IMR-90 (cell line): ENCODE data around the gene ADM2. TPM values are rescaled to one million over a fixed set of nuclear protein-coding genes. Genes with fewer than 3 reads are reported as not detected.

ENCODE experiments used
- ATAC-seq: fragments of 200-7000 bp; cut with Tn5 transposase; 2 replicates; pipeline ENCODE4 v1.9.1; 2020; ENCODE audit warnings: low read depth, mild to moderate bottlenecking, moderate library complexity
- BruUV-seq: library from RNA; stranded (reverse); fragments of 400-500 nt; replicated peaks from 2 replicates; lab custom pipeline; 2021; lab: Mats Ljungman, UMichigan
- CTCF ChIA-PET: fragments of 300-600 bp; formaldehyde crosslinking; extraction: SDS; loops from one replicate; lab custom pipeline; 2021; ENCODE audit warnings: antibody characterized with exemption; lab: Yijun Ruan, JAX
- POLR2A ChIA-PET: fragments of 300-600 bp; sonication (Branson Sonifier 250); formaldehyde crosslinking; loops from one replicate; lab custom pipeline; 2022; ENCODE audit warnings: antibody characterized with exemption; ENCODE audit not compliant: unreplicated experiment; lab: Charles Lee
- DNase-seq: peaks from one replicate; pipeline ENCODE4 v3.0.0; 2013
- H2AFZ ChIP-seq: replicated peaks from 2 replicates; pipeline ENCODE3; 2013; ENCODE audit warnings: low read length, mild to moderate bottlenecking; ENCODE audit not compliant: poor library complexity
- H2AK5ac ChIP-seq: 2 replicates; pipeline ENCODE4 v1.6.1; 2013; ENCODE audit warnings: low read depth, low read length, inconsistent platforms
- H2AK9ac ChIP-seq: replicated peaks from 2 replicates; pipeline ENCODE3; 2013; ENCODE audit warnings: mild to moderate bottlenecking, low read depth, low read length, moderate library complexity; ENCODE audit not compliant: poor library complexity
- H2BK120ac ChIP-seq: 2 replicates; pipeline ENCODE4 v1.6.1; 2013; ENCODE audit warnings: low read depth, low read length, inconsistent platforms
- H2BK15ac ChIP-seq: 3 replicates; pipeline ENCODE4 v1.6.1; 2013; ENCODE audit warnings: low read depth, low read length, inconsistent platforms
- H2BK20ac ChIP-seq: 2 replicates; pipeline ENCODE4 v1.6.1; 2013; ENCODE audit warnings: low read depth, mild to moderate bottlenecking, inconsistent platforms, low read length, moderate library complexity
- H2BK5ac ChIP-seq: 2 replicates; pipeline ENCODE4 v1.6.1; 2013; ENCODE audit warnings: mild to moderate bottlenecking, low read depth, low read length, inconsistent platforms; ENCODE audit not compliant: poor library complexity, severe bottlenecking
- H3K14ac ChIP-seq: replicated peaks from 2 replicates; pipeline ENCODE4 v1.6.1; 2013; ENCODE audit warnings: low read depth, low read length, inconsistent platforms
- H3K18ac ChIP-seq: 2 replicates; pipeline ENCODE4 v1.6.1; 2013; ENCODE audit warnings: low read depth, low read length, control low read depth
- H3K23ac ChIP-seq: 2 replicates; pipeline ENCODE4 v1.6.1; 2013; ENCODE audit warnings: low read depth, low read length, inconsistent platforms
- H3K27ac ChIP-seq: 2 replicates; pipeline ENCODE4 v1.5.1; 2013; ENCODE audit warnings: mild to moderate bottlenecking, control low read depth, low read length; ENCODE audit not compliant: insufficient read depth
- H3K27me3 ChIP-seq: 2 replicates; pipeline ENCODE4 v1.6.1; 2013; ENCODE audit warnings: low read length; ENCODE audit not compliant: control insufficient read depth, insufficient read depth
- H3K36me3 ChIP-seq: 2 replicates; pipeline ENCODE4 v1.6.1; 2013; ENCODE audit warnings: low read length, mixed read lengths; ENCODE audit not compliant: control insufficient read depth, insufficient read depth
- H3K4ac ChIP-seq: 2 replicates; pipeline ENCODE4 v1.6.1; 2013; ENCODE audit warnings: low read depth, low read length, inconsistent platforms
- H3K4me1 ChIP-seq: 2 replicates; pipeline ENCODE4 v1.6.1; 2013; ENCODE audit warnings: low read length, mixed read lengths; ENCODE audit not compliant: control insufficient read depth, insufficient read depth
- H3K4me2 ChIP-seq: 2 replicates; pipeline ENCODE4 v1.6.1; 2013; ENCODE audit warnings: low read depth, mild to moderate bottlenecking, control low read depth, low read length, moderate library complexity
- H3K4me3 ChIP-seq: 2 replicates; pipeline ENCODE4 v1.5.1; 2013; ENCODE audit warnings: low read depth, mild to moderate bottlenecking, control low read depth, low read length, moderate library complexity; ENCODE audit not compliant: insufficient read depth
- H3K56ac ChIP-seq: 2 replicates; pipeline ENCODE4 v1.6.1; 2013; ENCODE audit warnings: low read length, inconsistent platforms; ENCODE audit not compliant: insufficient read depth; ENCODE audit errors: extremely low read depth
- H3K79me1 ChIP-seq, 2 experiments: 2 replicates each; pipeline ENCODE4 v1.6.1; 2013; ENCODE audit warnings: low read length in 2 of 2, inconsistent platforms in 1 of 2, low read depth in 1 of 2
- H3K9ac ChIP-seq: 2 replicates; pipeline ENCODE4 v1.6.1; 2013; ENCODE audit warnings: low read depth, low read length, control low read depth
- H3K9me1 ChIP-seq: 2 replicates; pipeline ENCODE4 v1.6.1; 2013; ENCODE audit warnings: low read length, inconsistent platforms; ENCODE audit not compliant: insufficient read depth
- H3K9me3 ChIP-seq: 2 replicates; pipeline ENCODE4 v1.6.1; 2013; ENCODE audit warnings: low read length; ENCODE audit not compliant: control insufficient read depth, insufficient read depth
- H4K20me1 ChIP-seq: 2 replicates; pipeline ENCODE4 v1.6.1; 2013; ENCODE audit warnings: low read length, inconsistent platforms; ENCODE audit not compliant: insufficient read depth
- H4K5ac ChIP-seq: 2 replicates; pipeline ENCODE4 v1.6.1; 2013; ENCODE audit warnings: mild to moderate bottlenecking, low read depth, low read length, control low read depth
- H4K8ac ChIP-seq, 2 experiments: 2 replicates each; pipeline ENCODE4 v1.6.1; 2013; ENCODE audit warnings: low read depth in 2 of 2, low read length in 2 of 2, control low read depth in 1 of 2, inconsistent platforms in 1 of 2
- H4K91ac ChIP-seq: 2 replicates; pipeline ENCODE4 v1.6.1; 2013; ENCODE audit warnings: low read depth, low read length, inconsistent platforms; ENCODE audit not compliant: insufficient read depth
- NFE2L2 ChIP-seq: fragments of 150-350 bp; IDR thresholded peaks from 2 replicates; pipeline ENCODE4 v1.6.1; 2016; ENCODE audit warnings: low read depth, mild to moderate bottlenecking, low read length
- POLR2A ChIP-seq: IDR thresholded peaks from 2 replicates; pipeline ENCODE4 v1.6.1; 2012; ENCODE audit warnings: mild to moderate bottlenecking, low read depth, low read length
- RCOR1 ChIP-seq: IDR thresholded peaks from 2 replicates; pipeline ENCODE4 v1.6.1; 2012; ENCODE audit warnings: mild to moderate bottlenecking, low read length, improper control_type of control experiment; ENCODE audit not compliant: insufficient replicate concordance
- WGBS, 2 experiments: methylation state at CpG; one replicate each; pipeline versions ENCODE4 v1.1.5 to v1.1.7; 2013; ENCODE audit warnings: missing lambda C conversion rate in 2 of 2; ENCODE audit not compliant: insufficient read length in 1 of 2; ENCODE audit errors: extremely low coverage in 2 of 2; 5-methylcytosine and 5-hydroxymethylcytosine counted together
- dilution Hi-C: fragments of 300-500 bp; cut with HindIII; formaldehyde crosslinking; loops from one replicate; pipeline ENCODE4 v1.14.3; 2018; ENCODE audit warnings: low sequenced_read_pairs; ENCODE audit not compliant: unreplicated experiment
- in situ Hi-C: fragments of 300-500 bp; cut with MboI; formaldehyde crosslinking; loops from 3 replicates; pipeline ENCODE4 v1.14.3; 2019; ENCODE audit warnings: low sequenced_read_pairs, inconsistent platforms, mixed read lengths
- intact Hi-C: fragments of 100-400 bp; cut with micrococcal nuclease; formaldehyde crosslinking; loops from 2 replicates; pipeline ENCODE4 v1.10.0; 2022
- polyA plus RNA-seq, 3 experiments: library from polyadenylated mRNA; depleted of rRNA; stranded (reverse); fragments of >200 nt; gene quantifications; 2 replicates each; pipeline ENCODE4 v1.2.3, GENCODE V29; 2012; ENCODE audit warnings: low replicate concordance in 1 of 3
- total RNA-seq: library from RNA; depleted of rRNA; stranded (reverse); fragments of >200 nt; gene quantifications from 2 replicates; pipeline ENCODE4 v1.2.3, GENCODE V29; 2012

Gene ADM2
- total and polyA plus RNA-seq, 2 of the 4 experiments (the other 2 are of a cell fraction), result 0.18 to 2.3 TPM

DNA sequence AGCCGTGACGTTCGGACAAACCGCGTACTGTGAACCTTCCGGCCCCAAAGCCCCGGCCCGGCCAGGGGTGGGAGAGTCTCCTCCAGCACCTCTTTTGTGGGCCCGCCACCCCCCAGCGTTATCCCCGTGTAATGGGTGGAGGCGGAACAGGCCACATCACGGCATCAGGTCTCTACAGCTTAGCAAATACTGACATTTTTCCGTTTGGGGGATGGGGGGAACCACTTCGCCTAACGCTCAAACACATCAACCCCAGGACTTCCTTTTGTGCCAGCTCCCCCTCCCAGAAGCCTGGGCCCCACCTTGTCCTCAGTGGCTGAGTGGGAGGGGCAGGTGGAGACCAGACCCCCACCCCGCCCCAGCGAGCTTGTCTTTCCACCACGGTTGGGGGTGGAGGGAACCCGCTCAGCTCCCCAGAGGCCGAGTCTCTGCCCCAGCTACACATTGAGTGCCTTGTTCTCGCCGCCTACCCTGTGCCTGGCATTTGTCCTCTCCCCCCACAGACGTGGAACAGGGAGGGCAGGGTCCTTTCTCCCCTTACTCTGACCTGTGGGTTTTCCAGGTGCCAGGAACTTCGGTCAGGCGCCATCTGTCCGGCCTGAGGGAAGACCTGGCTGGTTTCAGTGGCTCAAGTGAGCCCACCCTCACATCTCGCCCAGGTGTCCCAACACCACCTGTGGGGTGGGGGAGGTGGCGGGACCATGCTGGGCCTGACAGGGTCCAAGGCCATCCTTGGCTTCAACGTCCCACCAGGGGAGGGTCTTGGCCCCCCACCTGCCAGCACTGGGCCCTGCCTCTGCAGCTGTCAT lies 36.1 kb upstream of the ADM2 start:
- H2BK15ac ChIP-seq, result no peak overlapping the region
- H3K9me1 ChIP-seq, result no peaks in the 10 kb centered on the region
- dilution Hi-C loops (no loop called here), intact Hi-C loops (no loop called here), in situ Hi-C loops (no loop called here)
- H3K4me3 ChIP-seq, result no peak overlapping the region
- no peak overlapping the region for H2AFZ ChIP-seq
- no peak overlapping the region for H3K9ac ChIP-seq
- H2BK120ac ChIP-seq, result no peak overlapping the region
- ATAC-seq (no peak), DNase-seq (no peak)
- H4K8ac ChIP-seq, result no peak overlapping the region
- H3K4me1 ChIP-seq, result no peaks in the 10 kb centered on the region
- H3K36me3 ChIP-seq, result peaks cover 58% of the 10 kb centered on the region
- 61% methylated on average over 4 of the region's 30 CpGs; no CpG with 5 or more reads in 1 of the 2 experiments for WGBS, 2 experiments
- peaks cover 28% of the 10 kb centered on the region for H4K20me1 ChIP-seq
- TF ChIP-seq NFE2L2, result no peak
- no peak for TF ChIP-seq RCOR1
- TF ChIP-seq POLR2A, result no peak
- H2AK9ac ChIP-seq, result peak overlapping the region; percentile 82
- H3K27me3 ChIP-seq, result no peaks in the 10 kb centered on the region
- no peak overlapping the region for H3K23ac ChIP-seq
- no peak overlapping the region for H3K4me2 ChIP-seq
- no peak overlapping the region for H3K27ac ChIP-seq
- H3K4ac ChIP-seq, result no peak overlapping the region
- H3K79me1 ChIP-seq, result peaks cover 0 to 11% of the 10 kb centered on the region in 2 experiments; a peak in 1 of 4 replicates
- H4K91ac ChIP-seq, result no peak overlapping the region
- no peak overlapping the region for H2AK5ac ChIP-seq
- no peaks in the 10 kb centered on the region for H3K9me3 ChIP-seq
- no peak overlapping the region for H4K5ac ChIP-seq
- H2BK5ac ChIP-seq, result no peak overlapping the region
- no peak overlapping the region for H2BK20ac ChIP-seq
- ChIA-PET POLR2A (no interaction called here), CTCF (no interaction called here)
- H3K18ac ChIP-seq, result no peak overlapping the region
- no TSS peak for BruUV-seq
- no peak overlapping the region for H3K14ac ChIP-seq
- H3K56ac ChIP-seq, result no peak overlapping the region
